Astrocyte (in vitro differentiated cells and primary cell): ENCODE data around the gene CST11.

ENCODE experiments used
- EZH2 ChIP-seq: IDR thresholded peaks from 2 replicates; pipeline ENCODE4 v1.6.1; 2012; ENCODE audit warnings: mild to moderate bottlenecking, low read length, inconsistent platforms; ENCODE audit not compliant: insufficient read depth
- TF ChIP-seq, protein P1 (sequence below): IDR thresholded peaks from 2 replicates; pipeline ENCODE4 v1.5.1; 2011; ENCODE audit warnings: low read depth, mild to moderate bottlenecking, inconsistent platforms, low read length, moderate library complexity; ENCODE audit not compliant: insufficient read depth

DNA sequence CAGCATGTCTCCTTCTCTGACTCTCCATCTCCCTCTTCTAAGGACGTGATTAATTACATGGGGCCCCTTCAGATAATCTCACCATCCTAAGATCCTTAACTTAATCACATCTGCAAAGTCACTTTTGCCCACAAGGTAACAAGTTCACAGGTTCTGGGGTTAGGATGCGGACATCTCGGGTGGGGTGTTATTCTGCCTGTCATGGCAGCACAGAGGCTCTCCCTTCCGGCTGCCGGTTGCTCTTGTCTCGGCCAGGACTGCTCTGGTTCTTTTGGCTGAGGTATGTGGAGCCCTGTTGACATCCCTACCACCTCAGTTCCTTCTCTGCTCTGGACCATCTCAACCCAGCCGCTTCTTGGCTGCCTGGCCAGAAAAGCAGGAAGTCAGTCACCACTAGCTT is 4.2 kb upstream of the CST11 start:
- TF ChIP-seq, protein P1, sequence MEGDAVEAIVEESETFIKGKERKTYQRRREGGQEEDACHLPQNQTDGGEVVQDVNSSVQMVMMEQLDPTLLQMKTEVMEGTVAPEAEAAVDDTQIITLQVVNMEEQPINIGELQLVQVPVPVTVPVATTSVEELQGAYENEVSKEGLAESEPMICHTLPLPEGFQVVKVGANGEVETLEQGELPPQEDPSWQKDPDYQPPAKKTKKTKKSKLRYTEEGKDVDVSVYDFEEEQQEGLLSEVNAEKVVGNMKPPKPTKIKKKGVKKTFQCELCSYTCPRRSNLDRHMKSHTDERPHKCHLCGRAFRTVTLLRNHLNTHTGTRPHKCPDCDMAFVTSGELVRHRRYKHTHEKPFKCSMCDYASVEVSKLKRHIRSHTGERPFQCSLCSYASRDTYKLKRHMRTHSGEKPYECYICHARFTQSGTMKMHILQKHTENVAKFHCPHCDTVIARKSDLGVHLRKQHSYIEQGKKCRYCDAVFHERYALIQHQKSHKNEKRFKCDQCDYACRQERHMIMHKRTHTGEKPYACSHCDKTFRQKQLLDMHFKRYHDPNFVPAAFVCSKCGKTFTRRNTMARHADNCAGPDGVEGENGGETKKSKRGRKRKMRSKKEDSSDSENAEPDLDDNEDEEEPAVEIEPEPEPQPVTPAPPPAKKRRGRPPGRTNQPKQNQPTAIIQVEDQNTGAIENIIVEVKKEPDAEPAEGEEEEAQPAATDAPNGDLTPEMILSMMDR, result no peak
- no peak for TF ChIP-seq EZH2
